Measurements from ENCODE around the gene RPL27A.

DNA sequence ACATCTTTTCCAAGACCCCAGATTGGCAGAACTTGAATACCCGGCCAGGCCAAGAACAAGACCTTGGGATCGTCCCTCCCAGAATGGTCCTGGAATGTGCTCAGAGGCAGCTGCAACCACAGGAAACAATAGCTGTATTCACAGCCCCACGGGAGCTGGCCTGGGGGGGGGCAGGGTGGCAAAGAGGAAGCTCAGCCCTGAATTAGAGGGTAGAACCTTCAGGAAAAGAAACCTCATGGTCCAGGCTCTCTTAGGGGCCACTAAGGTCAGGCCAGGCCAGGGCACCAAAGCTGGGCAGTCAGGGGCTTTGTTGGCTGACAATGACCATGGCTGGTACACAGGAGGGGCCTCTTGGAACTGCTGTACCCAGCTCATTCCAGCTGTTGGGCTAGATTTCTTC is 17.3 kb downstream of the RPL27A start:
- TF ChIP-seq, protein P1, sequence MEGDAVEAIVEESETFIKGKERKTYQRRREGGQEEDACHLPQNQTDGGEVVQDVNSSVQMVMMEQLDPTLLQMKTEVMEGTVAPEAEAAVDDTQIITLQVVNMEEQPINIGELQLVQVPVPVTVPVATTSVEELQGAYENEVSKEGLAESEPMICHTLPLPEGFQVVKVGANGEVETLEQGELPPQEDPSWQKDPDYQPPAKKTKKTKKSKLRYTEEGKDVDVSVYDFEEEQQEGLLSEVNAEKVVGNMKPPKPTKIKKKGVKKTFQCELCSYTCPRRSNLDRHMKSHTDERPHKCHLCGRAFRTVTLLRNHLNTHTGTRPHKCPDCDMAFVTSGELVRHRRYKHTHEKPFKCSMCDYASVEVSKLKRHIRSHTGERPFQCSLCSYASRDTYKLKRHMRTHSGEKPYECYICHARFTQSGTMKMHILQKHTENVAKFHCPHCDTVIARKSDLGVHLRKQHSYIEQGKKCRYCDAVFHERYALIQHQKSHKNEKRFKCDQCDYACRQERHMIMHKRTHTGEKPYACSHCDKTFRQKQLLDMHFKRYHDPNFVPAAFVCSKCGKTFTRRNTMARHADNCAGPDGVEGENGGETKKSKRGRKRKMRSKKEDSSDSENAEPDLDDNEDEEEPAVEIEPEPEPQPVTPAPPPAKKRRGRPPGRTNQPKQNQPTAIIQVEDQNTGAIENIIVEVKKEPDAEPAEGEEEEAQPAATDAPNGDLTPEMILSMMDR (IDR thresholded peaks at IDR 0.05), result no peak
- no peak for TF ChIP-seq POLR2A (IDR thresholded peaks at IDR 0.05)
- TF ChIP-seq POLR2AphosphoS5 (IDR thresholded peaks at IDR 0.05), result peak in 1 of 3 donors; percentile 4
